ENCODE measurements around the gene BCL2L15.

BCL2L15 gene

DNA sequence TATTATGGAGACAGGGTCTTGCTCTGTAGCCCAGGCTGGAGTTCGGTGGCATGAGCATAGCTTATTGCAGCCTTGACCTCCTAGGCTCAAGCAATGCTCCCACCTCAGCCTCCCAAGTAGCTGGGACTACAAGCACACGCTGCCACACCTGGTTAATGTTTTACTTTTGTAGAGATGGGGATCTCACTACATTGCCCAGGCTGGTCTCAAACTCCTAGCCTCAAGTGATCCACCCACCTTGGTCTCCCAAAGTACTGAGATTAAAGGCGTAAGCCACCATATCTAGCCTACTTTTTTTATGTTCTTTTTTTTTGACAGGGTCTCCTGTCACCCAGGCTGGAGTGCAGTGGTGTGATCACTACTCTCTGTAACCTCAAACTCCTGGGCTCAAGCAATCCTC is 5.9 kb upstream of the BCL2L15 start:
- no peaks in the 10 kb centered on the region for H3K9me3 ChIP-seq (ENCODE audit: control insufficient read depth, insufficient read depth, low read length)
- no peaks in the 10 kb centered on the region; the same call in 1 of the 2 replicates for H3F3A ChIP-seq (ENCODE audit: control insufficient read depth, insufficient read depth)
- H4K20me1 ChIP-seq (ENCODE audit: control insufficient read depth, insufficient read depth, low read depth, low read length), result no peaks in the 10 kb centered on the region
- H3K27ac ChIP-seq (ENCODE audit: low read depth, low read length), result no peak overlapping the region
- no peaks in the 10 kb centered on the region for H3K79me2 ChIP-seq (ENCODE audit: control insufficient read depth, low read length)
- H3K4me3 ChIP-seq (ENCODE audit: low read length), result no peak overlapping the region
- peaks cover 46% of the 10 kb centered on the region for H3K36me3 ChIP-seq (ENCODE audit: control insufficient read depth, low read length)
- peaks cover 3% of the 10 kb centered on the region; the same call in 1 of the 2 replicates for H3K4me1 ChIP-seq (ENCODE audit: control insufficient read depth, low read length)
- no peaks in the 10 kb centered on the region for H3K9me2 ChIP-seq (replicated peaks; ENCODE audit: control insufficient read depth, low read length)
- TF ChIP-seq, protein P1, sequence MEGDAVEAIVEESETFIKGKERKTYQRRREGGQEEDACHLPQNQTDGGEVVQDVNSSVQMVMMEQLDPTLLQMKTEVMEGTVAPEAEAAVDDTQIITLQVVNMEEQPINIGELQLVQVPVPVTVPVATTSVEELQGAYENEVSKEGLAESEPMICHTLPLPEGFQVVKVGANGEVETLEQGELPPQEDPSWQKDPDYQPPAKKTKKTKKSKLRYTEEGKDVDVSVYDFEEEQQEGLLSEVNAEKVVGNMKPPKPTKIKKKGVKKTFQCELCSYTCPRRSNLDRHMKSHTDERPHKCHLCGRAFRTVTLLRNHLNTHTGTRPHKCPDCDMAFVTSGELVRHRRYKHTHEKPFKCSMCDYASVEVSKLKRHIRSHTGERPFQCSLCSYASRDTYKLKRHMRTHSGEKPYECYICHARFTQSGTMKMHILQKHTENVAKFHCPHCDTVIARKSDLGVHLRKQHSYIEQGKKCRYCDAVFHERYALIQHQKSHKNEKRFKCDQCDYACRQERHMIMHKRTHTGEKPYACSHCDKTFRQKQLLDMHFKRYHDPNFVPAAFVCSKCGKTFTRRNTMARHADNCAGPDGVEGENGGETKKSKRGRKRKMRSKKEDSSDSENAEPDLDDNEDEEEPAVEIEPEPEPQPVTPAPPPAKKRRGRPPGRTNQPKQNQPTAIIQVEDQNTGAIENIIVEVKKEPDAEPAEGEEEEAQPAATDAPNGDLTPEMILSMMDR (IDR thresholded peaks at IDR 0.05; ENCODE audit: low read depth, low read length, poor library complexity, severe bottlenecking), result no peak
- TF ChIP-seq EZH2phosphoT487 (IDR thresholded peaks at IDR 0.05; ENCODE audit: borderline replicate concordance, low read length), result no peak
- H3K27me3 ChIP-seq (ENCODE audit: control insufficient read depth, low read length), result no peaks in the 10 kb centered on the region
- H3K4me2 ChIP-seq (ENCODE audit: low read length), result no peak overlapping the region

DNA sequence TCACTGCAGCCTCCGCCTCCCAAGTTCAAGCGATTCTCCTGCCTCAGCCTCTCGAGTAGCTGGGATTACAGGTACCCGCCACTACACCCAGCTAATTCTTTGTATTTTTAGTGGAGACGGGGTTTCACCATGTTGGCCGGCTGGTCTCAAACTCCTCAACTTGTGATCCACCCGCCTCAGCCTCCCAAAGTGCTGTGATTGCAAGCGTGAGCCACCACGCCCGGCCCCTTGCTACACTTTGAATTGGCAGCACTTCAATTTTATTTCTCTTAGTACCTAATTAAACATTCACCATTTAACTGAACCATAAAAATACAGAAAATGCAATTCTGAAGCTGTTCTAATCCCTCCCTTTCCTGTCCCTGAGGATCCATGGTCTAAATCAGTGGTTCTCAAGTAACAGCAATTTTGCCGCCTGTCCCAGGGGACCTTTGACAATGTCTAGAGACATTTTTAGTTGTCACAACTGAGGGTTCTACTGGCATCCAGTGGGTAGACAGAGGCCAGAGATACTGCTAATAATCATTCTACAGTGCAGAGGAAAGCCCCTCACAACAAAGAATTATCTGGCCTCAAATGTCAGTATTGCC is 4.3 kb upstream of the BCL2L15 start:
- Histone ChIP-seq H3K79me2 (ENCODE audit: control insufficient read depth, low read length) (no peaks in the 10 kb centered on the region), H3K4me2 (ENCODE audit: low read length) (no peak overlapping the region), H3K27me3 (ENCODE audit: control insufficient read depth, low read length) (no peaks in the 10 kb centered on the region), H3K4me1 (ENCODE audit: control insufficient read depth, low read length) (peaks cover 3% of the 10 kb centered on the region; the same call in 1 of the 2 replicates), H3F3A (ENCODE audit: control insufficient read depth, insufficient read depth) (no peaks in the 10 kb centered on the region; the same call in 1 of the 2 replicates), H3K9me3 (ENCODE audit: control insufficient read depth, insufficient read depth, low read length) (no peaks in the 10 kb centered on the region), H3K4me3 (ENCODE audit: low read length) (no peak overlapping the region), H3K36me3 (ENCODE audit: control insufficient read depth, low read length) (peaks cover 32% of the 10 kb centered on the region), H4K20me1 (ENCODE audit: control insufficient read depth, insufficient read depth, low read depth, low read length) (no peaks in the 10 kb centered on the region), H3K27ac (ENCODE audit: low read depth, low read length) (no peak overlapping the region), H3K9me2 (replicated peaks; ENCODE audit: control insufficient read depth, low read length) (no peaks in the 10 kb centered on the region)
- TF ChIP-seq EZH2phosphoT487 (IDR thresholded peaks at IDR 0.05; ENCODE audit: borderline replicate concordance, low read length), result no peak
- TF ChIP-seq, protein P1 (IDR thresholded peaks at IDR 0.05; ENCODE audit: low read depth, low read length, poor library complexity, severe bottlenecking), result no peak

DNA sequence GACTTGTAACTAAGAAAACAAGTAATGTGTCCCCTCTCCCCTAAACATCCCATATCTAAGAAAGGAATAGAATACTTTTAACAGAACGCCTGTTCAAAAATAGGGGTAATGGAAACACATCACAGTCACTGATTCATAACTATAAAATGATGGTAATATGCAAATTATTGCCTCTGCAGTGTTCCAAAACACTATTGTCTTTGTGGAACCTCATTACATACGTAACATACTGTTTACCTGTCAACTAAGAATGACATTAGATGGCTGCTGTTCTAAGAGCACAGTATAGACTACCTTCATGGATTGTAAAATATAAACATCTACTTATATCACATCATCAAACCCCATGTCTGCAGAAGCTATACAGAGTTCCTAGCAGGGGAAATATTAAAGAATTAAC is 3.4 kb upstream of the BCL2L15 start:
- Histone ChIP-seq H3F3A (ENCODE audit: control insufficient read depth, insufficient read depth) (no peaks in the 10 kb centered on the region; the same call in 1 of the 2 replicates), H3K9me3 (ENCODE audit: control insufficient read depth, insufficient read depth, low read length) (no peaks in the 10 kb centered on the region), H3K9me2 (replicated peaks; ENCODE audit: control insufficient read depth, low read length) (no peaks in the 10 kb centered on the region), H3K27ac (ENCODE audit: low read depth, low read length) (no peak overlapping the region), H3K4me1 (ENCODE audit: control insufficient read depth, low read length) (peaks cover 3% of the 10 kb centered on the region; the same call in 1 of the 2 replicates), H4K20me1 (ENCODE audit: control insufficient read depth, insufficient read depth, low read depth, low read length) (no peaks in the 10 kb centered on the region), H3K4me3 (ENCODE audit: low read length) (no peak overlapping the region), H3K4me2 (ENCODE audit: low read length) (no peak overlapping the region), H3K79me2 (ENCODE audit: control insufficient read depth, low read length) (no peaks in the 10 kb centered on the region), H3K36me3 (ENCODE audit: control insufficient read depth, low read length) (peaks cover 23% of the 10 kb centered on the region), H3K27me3 (ENCODE audit: control insufficient read depth, low read length) (no peaks in the 10 kb centered on the region)
- no peak for TF ChIP-seq EZH2phosphoT487 (IDR thresholded peaks at IDR 0.05; ENCODE audit: borderline replicate concordance, low read length)
- TF ChIP-seq, protein P1 (IDR thresholded peaks at IDR 0.05; ENCODE audit: low read depth, low read length, poor library complexity, severe bottlenecking), result no peak
